ENCODE results near the gene SETBP1.

DNA sequence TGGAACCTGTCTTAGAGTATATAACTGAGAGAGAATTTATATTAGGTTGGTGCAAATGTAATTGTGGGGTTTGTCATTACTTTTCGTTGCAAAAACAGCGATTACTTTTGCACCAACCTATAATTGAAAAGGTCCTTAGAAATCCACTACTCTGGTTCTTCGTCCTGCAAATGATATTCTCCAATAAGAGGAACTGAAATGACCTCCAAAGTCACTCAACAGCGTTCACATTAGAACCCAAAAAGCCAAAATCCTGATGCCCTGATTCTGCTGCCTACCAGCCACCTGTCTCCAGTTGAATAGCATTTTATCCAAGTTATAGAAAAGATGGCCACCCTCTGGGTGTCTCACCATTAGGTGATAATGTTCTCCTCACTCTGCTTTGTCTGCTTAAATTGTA lies 230.6 kb downstream of the SETBP1 start:
- TF ChIP-seq, protein P1, sequence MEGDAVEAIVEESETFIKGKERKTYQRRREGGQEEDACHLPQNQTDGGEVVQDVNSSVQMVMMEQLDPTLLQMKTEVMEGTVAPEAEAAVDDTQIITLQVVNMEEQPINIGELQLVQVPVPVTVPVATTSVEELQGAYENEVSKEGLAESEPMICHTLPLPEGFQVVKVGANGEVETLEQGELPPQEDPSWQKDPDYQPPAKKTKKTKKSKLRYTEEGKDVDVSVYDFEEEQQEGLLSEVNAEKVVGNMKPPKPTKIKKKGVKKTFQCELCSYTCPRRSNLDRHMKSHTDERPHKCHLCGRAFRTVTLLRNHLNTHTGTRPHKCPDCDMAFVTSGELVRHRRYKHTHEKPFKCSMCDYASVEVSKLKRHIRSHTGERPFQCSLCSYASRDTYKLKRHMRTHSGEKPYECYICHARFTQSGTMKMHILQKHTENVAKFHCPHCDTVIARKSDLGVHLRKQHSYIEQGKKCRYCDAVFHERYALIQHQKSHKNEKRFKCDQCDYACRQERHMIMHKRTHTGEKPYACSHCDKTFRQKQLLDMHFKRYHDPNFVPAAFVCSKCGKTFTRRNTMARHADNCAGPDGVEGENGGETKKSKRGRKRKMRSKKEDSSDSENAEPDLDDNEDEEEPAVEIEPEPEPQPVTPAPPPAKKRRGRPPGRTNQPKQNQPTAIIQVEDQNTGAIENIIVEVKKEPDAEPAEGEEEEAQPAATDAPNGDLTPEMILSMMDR (conservative IDR thresholded peaks at IDR 0.05; ENCODE audit: low read depth, low read length) = no peak
- no peak for TF ChIP-seq EZH2 (IDR thresholded peaks at IDR 0.05; ENCODE audit: borderline replicate concordance, low read depth, low read length, poor library complexity, severe bottlenecking)
